NCI-H524 treated with DMSO at 0.1 percent for 48 hours (cell line): ENCODE measurements around the gene FAM177B.
"Not testable (repeated sequence)": the region's sequence is repeated elsewhere in the genome, so short reads cannot be mapped to it uniquely, and the experiment has no call there.

Experiments used
- DNase-seq: peaks from one replicate; lab custom pipeline; 2025; lab: John Stamatoyannopoulos, UW

Gene FAM177B

DNA sequence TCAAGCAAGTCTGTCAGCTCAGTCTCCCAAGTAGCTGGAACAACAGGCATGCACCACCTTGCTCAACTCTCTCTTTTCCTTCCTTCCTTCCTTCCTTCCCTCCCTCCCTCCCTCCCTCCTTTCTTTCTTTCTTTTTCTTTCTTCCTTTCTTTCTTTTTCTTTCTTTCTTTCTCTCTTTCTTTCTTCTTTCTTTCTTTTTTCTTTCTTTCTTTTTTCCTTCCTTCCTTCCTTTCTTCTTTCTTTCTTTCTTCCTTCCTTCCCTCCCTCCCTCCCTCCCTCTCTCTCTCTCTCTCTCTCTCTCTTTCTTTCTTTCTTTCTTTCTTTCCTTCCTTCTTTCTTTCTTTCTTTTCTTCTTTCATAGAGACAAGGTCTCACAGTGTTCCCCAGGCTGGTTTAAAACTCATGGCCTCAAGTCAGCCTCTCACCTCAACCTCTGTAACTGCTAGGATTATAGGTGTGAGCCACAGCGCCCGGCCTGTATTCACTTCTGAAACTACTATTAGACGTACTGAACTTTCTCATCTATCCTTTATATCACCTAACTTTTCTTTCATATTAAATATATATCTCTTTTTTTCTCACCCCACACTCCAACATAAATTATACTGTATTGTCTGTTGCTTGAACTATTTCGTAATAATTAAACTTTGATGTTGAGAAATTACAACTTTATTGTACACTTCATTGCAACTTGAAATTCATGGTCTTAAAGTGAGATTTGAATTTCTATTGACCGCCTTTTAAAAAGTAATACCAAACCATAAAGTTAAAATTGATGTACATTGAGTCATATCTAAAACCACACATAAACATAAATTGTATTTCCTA lies 4.8 kb downstream of the FAM177B start:
- DNase-seq: not testable (repeated sequence)

- no peak for DNase-seq
Measured at GRCh38 chr1:222749927-222750326, 12.9 kb downstream of the FAM177B start.

DNA sequence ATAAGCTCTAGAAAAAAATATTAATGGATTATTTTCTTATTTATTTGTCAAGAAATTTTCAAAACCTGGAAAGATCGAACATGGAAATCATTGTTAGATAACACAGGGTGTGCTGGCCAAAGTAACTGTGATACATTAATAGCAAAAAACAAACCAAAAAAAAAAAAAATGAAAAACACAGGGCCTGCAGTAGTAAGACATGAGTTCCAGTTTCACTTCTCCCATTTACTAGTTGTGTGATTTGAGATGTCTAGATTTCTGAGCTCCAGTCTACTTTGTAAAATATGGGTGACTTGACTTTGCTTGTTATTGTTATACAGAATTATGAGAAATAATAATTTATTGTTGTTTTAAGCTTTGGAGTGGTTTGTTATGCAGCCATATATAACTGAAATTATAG lies 13.6 kb downstream of the FAM177B start:
- no peak for DNase-seq

GRCh38 chr1:222751255-222751654 lies 14.3 kb downstream of the FAM177B start:
- DNase-seq: no peak

DNA sequence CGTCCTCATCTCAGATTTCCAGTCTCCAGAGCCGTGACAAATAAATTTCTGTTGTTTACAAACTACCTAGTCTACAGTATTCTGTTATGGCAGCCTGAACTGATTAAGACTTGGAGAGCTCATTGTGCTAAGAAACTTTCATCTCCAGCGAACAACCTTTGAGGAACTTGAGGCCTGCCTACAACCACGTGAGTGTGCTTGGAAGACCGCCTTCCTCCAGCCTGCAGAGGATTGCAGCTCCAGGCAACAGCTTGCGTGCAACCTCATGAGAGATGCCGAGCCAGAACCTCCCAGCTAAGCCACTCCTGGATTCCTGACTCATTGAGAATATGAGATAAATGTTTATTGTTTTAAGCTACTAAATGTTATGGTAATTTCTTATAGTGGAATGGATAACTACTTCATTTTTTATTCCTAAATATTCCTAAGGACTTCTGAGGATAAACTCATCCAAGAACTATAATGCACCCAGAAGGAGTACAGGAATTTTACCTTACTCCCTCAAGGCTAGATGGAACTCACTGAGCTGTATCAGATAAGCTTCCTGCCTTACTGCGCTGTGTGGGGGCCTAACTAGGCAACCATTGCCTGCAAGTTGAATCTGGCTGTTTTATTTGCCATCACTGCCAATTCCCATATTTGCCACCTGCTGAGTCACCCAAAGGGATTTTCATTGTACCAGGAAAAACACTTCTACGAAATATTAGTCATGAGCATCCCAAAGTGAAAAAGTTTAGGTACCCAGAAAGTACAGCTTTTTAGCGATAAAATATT lies 17.6 kb downstream of the FAM177B start:
- no peak for DNase-seq

DNA sequence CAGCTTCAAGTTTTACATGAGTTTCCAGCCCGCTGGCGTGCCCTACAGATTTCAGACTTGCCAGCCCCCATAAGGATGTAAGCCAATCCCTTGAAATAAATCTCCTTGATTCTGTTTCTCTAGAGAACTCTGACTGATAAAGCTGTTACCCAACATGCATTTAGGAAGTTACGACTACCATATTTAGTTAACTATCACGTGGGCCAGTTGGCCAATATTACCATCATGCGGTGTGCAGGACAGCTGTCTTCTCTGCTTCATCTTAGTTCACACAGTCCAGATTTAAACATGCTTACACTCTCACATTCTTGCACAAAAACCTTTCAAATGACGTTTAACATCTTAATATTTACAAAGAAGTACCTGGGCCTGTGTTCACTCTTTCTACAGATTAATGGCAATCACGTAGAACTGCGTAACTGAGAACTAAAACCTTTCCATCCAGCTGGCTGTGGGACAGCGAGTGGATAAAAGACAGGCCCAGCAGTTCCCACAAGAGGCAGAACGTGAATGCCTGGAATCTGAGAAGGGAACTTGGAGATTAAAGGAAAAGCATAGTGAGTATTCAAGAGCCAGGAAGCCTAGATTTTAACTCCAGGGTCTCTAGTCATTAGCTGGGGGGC lies 20.8 kb downstream of the FAM177B start:
- DNase-seq: no peak

DNA sequence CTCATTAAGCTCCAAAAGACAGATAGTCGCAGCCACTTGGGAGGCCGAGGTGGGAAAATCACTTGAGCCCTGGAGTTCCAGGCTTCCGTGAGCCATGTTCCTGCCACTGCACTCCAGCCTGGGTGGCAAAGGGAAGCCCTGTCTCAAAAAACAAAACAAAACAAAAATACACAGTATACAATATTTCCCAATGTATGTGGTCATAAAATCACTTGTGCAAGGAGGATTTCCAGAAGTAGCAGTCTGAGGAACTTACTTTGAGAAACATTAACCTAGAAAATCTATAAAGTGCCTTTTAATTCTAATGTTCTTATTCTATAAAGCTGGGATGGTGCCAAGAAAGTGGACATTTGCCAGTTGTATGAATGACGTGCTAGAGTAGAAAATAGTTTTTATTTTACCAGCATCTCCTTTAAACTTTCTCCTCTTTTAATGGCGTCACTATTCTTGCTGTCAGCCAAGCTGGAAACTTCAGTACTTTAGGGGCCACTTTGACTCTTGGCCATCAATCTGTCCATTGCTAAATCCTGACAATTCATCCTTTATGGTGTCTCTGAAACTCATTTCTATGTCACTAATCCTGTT lies 22.5 kb downstream of the FAM177B start:
- no peak for DNase-seq

DNA sequence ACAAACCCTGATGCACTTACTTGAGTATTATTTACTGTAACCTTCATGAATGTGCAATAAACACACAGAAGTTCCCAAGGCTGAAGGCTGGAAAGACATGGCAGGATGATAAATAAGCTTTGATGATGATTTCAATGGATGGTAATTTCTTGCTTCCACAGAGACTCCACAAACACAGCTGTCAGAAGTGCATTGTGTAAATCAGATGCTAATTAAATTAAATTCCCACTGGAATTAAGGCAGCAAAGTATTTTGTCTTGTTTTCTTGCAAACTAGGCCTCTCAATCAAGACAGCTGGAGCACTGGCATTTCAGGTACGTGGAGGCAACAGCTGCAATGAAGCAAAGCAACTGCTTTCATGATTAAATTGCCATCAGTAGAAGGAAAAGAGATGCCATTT lies 24.1 kb downstream of the FAM177B start:
- no peak for DNase-seq

DNA sequence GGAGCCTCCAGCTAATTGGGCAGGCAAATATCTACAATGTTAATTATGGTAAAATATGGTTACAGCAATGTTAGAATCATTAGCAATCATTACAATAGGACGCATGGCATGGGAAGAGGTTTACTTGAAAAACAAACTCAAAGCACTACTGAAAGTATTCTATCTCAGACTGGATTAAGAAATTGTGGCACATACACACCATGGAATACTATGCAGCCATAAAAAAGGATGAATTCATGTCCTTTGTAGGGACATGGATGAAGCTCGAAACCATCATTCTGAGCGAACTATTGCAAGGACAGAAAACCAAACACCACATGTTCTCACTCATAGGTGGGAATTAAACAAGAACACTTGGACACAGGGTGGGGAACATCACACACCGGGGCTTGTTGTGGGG lies 25.2 kb downstream of the FAM177B start:
- not testable (repeated sequence) for DNase-seq

DNA sequence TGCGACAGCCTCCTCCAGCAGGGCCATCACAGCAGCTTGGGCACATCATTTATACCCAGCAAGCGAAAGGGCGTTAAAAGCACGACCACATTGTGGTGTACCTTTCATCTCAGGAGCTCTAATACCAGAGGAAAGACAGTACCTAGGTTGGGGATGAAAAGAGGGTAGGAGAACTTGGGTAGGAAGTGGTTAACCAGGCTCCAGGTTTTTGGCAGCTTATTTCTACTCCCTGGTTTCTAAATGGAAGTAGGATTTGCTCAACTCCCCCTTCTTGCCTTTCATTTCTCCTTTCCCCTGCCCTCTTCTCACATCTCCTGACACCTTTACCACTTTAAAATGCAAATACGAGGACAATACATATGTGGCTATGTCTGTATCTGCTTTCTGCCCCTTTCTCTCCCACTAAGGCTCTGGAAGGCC lies 30.2 kb downstream of the FAM177B start:
- no peak for DNase-seq

GRCh38 chr1:222768592-222768991 lies 31.6 kb downstream of the FAM177B start:
- DNase-seq: no peak

GRCh38 chr1:222769181-222769580 lies 32.2 kb downstream of the FAM177B start:
- DNase-seq: no peak

GRCh38 chr1:222769971-222770620 lies 33.1 kb downstream of the FAM177B start:
- DNase-seq: no peak

- DNase-seq: no peak
Measured at GRCh38 chr1:222772996-222773379, 36.0 kb downstream of the FAM177B start.

- DNase-seq: no peak
Measured at GRCh38 chr1:222777463-222777862, 40.5 kb downstream of the FAM177B start.

DNA sequence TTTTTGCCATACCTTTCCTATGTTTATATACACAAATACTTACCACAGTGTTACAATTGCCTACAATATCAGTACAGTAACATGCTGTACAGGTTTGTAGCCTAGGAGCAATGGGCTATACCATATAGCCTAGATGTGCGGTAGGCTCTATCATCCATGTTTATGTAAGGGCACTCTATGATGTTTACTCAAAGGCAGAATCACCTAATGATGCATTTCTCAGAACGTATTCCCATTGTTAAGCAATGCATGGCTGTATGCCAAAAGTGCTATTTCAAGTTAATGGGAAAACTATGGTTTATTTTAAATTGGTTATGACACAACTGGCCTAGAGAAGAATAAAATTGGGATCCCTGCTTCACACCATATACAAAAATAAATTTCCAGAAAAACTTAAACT lies 41.0 kb downstream of the FAM177B start:
- no peak for DNase-seq

DNA sequence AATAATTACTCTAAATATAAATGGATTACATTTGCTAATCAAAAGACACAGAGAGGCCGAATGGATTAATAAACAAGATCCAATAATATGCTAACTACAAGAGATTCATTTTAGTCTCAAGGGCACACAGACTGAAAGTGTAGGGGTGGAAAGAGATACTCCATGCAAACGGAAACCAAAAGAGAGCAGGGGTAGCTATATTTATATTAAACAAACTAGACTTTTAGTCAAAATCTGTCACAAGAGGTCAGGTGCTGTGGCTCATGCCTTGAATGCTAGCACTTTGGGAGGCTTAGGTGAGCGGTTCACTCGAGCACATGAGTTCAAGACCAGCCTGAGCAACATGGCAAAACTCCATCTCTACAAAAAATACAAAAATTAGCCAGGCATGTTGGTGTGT lies 44.2 kb downstream of the FAM177B start:
- no peak for DNase-seq

GRCh38 chr1:222783051-222783450 lies 46.0 kb downstream of the FAM177B start:
- no peak for DNase-seq

DNA sequence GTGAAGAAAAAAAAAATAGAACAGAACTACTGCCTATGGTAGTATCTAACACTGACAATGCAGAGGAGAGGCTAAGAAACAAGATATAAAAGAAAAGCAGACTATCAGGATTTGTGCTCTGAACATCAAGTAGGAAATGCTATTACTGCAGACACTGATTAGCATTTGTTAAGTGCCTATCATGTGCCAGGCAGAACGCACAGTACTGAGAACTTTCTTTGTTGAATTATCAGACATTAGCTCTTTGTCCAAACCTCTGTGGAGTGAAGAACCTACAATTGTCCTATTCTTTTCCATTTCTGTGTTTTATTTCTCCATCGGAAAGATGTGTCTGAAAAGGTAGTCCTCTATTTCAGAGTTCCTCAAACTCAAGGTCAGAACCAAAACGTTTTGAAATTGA lies 47.4 kb downstream of the FAM177B start:
- DNase-seq: no peak

DNA sequence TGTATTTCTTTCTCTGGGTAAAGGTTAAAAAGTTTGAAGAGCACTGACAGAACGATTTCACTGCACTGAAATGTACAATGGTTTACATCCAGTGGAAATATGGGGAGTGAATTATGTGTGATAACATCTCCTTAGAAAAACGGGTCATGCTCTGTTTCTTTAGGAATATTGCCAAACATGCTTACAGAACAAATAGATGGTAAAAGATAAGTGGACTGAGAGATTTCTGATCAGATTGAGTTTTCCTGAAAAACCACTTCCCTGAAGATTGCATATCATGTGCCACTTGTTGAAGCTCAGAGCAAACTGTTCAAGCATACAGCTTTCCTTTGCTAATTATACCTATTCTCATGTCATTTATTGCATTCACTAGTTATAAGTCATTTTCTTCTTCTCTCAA lies 47.9 kb downstream of the FAM177B start:
- DNase-seq: no peak

GRCh38 chr1:222785529-222785928 lies 48.5 kb downstream of the FAM177B start:
- no peak for DNase-seq

- no peak for DNase-seq
Measured at GRCh38 chr1:222786121-222786520, 49.1 kb downstream of the FAM177B start.
